IPS-18c (cell line): Measurements from ENCODE around the gene ADGRG1.

Experiments used
- H3K4me3 ChIP-seq: 2 replicates; pipeline ENCODE4 v1.7.0; 2013; ENCODE audit warnings: low read depth, mild to moderate bottlenecking, low read length, moderate library complexity; ENCODE audit not compliant: insufficient read depth
- H3K9me3 ChIP-seq: one replicate; pipeline ENCODE4 v1.6.1; 2013; ENCODE audit warnings: mild to moderate bottlenecking, low read length, moderate library complexity; ENCODE audit not compliant: control insufficient read depth, insufficient read depth

Gene ADGRG1

DNA sequence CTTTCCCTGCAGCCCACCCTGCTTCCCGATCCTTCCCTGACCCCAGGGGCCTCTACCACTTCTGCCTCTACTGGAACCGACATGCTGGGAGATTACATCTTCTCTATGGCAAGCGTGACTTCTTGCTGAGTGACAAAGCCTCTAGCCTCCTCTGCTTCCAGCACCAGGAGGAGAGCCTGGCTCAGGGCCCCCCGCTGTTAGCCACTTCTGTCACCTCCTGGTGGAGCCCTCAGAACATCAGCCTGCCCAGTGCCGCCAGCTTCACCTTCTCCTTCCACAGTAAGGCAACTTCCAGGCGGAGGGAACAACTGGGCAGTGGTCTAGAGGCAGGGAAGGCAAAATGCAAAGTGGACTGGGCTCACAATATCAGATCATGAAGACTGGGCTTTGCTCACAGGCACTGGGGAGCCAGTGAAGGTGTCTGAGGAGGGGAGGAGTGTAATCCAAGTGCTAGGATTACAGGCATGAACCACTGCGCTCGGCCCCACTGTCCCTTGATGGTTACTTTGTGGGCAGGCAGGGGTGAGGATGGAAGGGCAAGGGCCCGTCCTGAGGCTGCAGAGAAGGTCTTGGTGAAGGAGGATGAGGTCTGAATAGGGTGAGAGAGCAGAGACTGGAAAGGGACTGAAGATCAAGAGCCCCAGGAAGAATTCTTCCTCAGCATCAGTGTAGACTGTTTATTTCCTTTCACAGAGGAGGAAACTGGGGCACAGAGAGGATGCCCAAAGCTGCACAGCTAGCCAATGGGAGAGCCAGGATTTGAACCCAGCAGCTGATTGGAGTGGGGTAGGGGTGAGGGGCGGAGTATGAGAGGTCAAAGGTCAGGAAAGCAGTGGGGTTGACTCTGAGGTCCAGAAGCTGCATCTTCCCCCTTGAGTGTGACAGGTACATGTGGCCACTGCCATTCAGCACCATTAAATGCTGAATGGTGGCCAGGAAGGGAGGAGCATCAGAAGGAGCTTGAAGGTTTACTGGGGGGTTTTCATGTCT is 23.2 kb downstream of the ADGRG1 start:
- H3K4me3 ChIP-seq: no peak overlapping the region

DNA sequence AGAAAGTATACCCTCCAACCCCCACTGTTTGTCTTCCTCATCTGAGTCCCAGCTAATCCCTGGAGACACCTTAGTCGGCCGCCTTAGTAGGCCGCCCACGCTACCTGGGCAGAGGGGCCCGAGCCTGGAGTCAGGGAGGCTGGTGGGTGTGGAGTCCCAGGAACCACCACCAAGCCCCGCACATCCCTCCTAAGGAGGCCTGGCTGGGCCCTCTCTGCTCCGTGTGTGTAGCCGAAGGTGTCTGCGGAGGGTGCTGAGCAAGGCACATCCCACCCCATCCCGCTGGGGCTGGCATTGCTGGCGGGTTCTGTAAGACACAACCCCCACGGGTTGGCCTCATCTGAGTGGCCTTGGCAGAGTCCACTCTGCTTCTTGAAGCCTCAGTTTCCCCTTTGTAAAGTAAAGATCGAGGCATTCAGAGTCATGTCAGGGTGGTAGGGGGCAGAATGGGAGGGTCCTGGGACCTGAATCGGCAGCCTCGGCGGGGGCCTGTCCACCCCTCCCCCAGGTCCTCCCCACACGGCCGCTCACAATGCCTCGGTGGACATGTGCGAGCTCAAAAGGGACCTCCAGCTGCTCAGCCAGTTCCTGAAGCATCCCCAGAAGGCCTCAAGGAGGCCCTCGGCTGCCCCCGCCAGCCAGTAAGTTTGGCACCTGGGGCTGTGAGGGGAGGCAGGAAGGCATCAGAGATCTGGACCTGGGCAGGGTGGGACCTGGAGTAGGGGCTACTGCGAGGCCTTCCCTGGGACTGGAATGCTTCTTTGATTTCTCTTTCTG is 24.5 kb downstream of the ADGRG1 start:
- H3K4me3 ChIP-seq: no peak overlapping the region

More for the DNA sequence above, 23.2 kb downstream of the ADGRG1 start:
- no peaks in the 10 kb centered on the region for H3K9me3 ChIP-seq

GRCh38 chr16:57653936-57654335 is 25.5 kb downstream of the ADGRG1 start:
- Histone ChIP-seq H3K4me3 (no peak overlapping the region), H3K9me3 (no peaks in the 10 kb centered on the region)

More for the DNA sequence above, 24.5 kb downstream of the ADGRG1 start:
- H3K9me3 ChIP-seq: no peaks in the 10 kb centered on the region

- no peaks in the 10 kb centered on the region for H3K9me3 ChIP-seq
- no peak overlapping the region for H3K4me3 ChIP-seq
Observed at GRCh38 chr16:57656342-57656955, 28.0 kb downstream of the ADGRG1 start.

DNA sequence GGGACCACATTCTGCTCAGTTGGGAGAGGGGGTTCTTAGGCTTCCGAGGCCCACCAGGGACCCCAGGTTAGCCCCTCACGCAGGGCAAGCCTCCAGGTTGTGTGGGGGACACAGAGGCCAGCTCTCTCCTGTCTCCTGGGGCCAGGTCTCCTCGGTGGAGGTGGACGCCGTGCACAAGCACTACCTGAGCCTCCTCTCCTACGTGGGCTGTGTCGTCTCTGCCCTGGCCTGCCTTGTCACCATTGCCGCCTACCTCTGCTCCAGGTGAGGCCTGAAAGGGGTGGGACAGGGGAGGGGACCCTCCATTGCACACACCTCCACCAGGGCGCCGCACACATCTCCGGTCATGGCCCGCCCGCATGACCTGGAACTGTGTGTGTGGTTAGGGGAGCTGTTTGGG is 28.8 kb downstream of the ADGRG1 start:
- no peak overlapping the region for H3K4me3 ChIP-seq
- H3K9me3 ChIP-seq: no peaks in the 10 kb centered on the region

DNA sequence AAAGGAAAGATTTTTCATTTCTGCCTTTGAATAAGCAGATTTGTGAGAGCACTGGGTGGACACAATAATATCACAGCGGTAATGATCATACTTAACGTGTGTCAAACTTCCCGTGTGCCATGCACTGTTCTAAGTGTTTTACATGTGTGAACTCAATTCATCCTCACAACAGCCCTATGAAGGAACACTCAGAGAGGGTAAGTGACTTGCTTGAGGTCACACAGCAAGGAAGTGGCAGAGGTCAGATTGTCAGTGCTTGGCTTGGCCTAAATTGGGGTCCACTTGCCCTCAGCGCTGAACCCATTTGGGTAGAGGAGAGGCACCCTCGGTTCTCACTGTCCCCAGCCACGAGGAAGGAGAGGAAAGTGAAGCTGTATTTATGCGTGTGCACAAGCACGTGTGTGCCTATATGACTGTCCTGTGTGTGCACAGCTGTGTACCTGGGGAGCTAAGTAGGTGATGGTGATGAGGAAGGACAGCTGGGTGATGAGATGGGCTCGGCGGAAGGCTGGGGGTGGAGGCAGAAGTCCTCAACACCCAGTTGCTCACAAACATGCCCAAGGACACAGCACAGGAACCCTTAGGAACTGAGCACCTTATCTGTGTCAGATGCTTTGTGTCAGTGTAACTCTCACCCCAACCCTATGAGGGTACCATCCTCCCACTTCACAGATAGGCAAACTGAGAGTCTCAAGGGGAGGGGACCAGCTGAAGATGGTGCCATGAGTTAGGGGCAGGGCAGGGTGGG is 29.9 kb downstream of the ADGRG1 start:
- no peak overlapping the region for H3K4me3 ChIP-seq
- H3K9me3 ChIP-seq: no peaks in the 10 kb centered on the region

- H3K9me3 ChIP-seq: no peaks in the 10 kb centered on the region
- no peak overlapping the region for H3K4me3 ChIP-seq
Observed at GRCh38 chr16:57658878-57659674, 30.6 kb downstream of the ADGRG1 start.

- H3K4me3 ChIP-seq: no peak overlapping the region
- no peaks in the 10 kb centered on the region for H3K9me3 ChIP-seq
Observed at GRCh38 chr16:57660715-57661463, 32.5 kb downstream of the ADGRG1 start.

- Histone ChIP-seq H3K4me3 (no peak overlapping the region), H3K9me3 (no peaks in the 10 kb centered on the region)
Observed at GRCh38 chr16:57661510-57661909, 33.1 kb downstream of the ADGRG1 start.

DNA sequence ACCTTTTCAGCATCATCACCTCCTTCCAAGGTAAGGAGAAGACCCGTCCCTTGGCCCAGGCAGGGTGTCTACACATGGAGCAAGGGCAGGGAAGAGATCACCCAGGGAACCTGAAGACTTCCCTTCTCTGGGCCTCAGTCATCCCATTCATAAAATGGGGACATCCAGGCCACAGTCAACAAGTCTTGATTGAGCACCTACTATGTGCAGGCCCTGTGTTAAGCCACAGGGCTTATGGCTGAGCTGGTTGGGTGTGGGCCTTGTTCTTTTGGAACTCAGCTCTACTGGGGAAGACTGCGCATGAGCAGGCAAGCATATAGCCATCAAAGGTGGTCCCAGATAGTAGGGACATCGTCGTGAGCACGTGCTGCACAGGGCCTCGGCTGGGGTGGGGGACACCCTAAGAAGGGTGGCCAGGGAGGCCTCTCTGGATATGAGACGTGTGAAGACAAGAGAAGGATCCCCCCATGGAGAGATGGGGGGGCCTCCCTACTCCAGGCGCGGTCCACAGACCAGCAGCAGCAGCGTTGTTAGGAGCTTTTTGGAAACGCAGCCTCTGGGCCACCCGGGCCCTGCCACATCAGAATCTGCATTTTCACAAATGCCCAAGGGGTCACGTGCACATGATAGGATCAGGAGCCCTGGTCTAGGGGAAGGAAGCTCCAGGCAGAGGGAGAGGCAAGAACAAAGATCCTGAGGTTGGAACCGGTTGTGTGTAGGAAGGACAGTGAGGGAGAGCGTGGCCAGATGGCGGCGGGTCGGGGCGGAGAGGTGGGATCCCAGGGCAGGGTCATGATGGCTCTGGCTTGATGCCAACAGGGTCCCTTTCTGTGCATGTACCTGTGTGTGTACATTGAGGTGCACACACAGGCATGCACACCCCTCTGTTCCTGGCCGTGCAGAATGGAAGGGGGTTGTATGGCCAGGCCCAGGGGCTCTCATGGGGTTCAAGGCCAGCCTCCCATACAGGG is 33.8 kb downstream of the ADGRG1 start:
- H3K9me3 ChIP-seq: no peaks in the 10 kb centered on the region
- H3K4me3 ChIP-seq: no peak overlapping the region

DNA sequence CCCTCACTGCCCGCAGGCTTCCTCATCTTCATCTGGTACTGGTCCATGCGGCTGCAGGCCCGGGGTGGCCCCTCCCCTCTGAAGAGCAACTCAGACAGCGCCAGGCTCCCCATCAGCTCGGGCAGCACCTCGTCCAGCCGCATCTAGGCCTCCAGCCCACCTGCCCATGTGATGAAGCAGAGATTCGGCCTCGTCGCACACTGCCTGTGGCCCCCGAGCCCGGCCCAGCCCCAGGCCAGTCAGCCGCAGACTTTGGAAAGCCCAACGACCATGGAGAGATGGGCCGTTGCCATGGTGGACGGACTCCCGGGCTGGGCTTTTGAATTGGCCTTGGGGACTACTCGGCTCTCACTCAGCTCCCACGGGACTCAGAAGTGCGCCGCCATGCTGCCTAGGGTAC is 35.0 kb downstream of the ADGRG1 start:
- no peak overlapping the region for H3K4me3 ChIP-seq
- no peaks in the 10 kb centered on the region for H3K9me3 ChIP-seq

DNA sequence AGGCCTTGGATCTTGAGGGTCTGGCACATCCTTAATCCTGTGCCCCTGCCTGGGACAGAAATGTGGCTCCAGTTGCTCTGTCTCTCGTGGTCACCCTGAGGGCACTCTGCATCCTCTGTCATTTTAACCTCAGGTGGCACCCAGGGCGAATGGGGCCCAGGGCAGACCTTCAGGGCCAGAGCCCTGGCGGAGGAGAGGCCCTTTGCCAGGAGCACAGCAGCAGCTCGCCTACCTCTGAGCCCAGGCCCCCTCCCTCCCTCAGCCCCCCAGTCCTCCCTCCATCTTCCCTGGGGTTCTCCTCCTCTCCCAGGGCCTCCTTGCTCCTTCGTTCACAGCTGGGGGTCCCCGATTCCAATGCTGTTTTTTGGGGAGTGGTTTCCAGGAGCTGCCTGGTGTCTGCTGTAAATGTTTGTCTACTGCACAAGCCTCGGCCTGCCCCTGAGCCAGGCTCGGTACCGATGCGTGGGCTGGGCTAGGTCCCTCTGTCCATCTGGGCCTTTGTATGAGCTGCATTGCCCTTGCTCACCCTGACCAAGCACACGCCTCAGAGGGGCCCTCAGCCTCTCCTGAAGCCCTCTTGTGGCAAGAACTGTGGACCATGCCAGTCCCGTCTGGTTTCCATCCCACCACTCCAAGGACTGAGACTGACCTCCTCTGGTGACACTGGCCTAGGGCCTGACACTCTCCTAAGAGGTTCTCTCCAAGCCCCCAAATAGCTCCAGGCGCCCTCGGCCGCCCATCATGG is 35.7 kb downstream of the ADGRG1 start:
- Histone ChIP-seq H3K4me3 (no peak overlapping the region), H3K9me3 (no peaks in the 10 kb centered on the region)

DNA sequence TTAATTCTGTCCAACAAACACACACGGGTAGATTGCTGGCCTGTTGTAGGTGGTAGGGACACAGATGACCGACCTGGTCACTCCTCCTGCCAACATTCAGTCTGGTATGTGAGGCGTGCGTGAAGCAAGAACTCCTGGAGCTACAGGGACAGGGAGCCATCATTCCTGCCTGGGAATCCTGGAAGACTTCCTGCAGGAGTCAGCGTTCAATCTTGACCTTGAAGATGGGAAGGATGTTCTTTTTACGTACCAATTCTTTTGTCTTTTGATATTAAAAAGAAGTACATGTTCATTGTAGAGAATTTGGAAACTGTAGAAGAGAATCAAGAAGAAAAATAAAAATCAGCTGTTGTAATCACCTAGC is 36.2 kb downstream of the ADGRG1 start:
- Histone ChIP-seq H3K4me3 (no peak overlapping the region), H3K9me3 (no peaks in the 10 kb centered on the region)

DNA sequence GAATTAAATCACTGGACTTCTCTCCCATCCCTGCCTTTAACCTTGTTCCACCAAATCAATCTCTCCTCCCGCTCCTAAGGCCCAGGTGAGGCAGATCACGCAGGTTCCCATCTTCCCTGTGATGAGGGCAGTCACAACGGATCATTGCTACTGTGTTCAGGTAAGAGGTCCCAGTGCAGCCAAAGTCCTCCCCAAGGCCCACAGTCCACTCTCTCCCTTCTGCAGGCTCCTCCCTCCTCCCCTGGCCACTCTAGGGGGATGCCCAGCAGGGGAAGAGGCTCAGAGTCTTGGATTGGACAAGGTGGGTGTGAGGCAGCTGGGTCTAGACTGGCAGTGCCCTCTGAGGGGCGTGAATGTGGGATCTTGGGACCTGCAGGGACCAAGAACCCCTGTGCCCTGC is 37.1 kb downstream of the ADGRG1 start:
- Histone ChIP-seq H3K4me3 (no peak overlapping the region), H3K9me3 (no peaks in the 10 kb centered on the region)
